Ascending aorta (tissue), 2 donors: ENCODE results near the gene CLSTN1. TPM values are rescaled to one million over a fixed set of nuclear protein-coding genes. Genes with fewer than 3 reads are reported as not detected.

ENCODE experiments used
- DNase-seq, 2 donors: peaks; one replicate each; pipeline ENCODE4 v3.0.0-alpha.2; 2019; ENCODE audit warnings: low spot score in 2 of 2
- H3K27ac ChIP-seq, 2 donors: fragments of 200-600 bp; sonication (generic); one replicate each; pipeline ENCODE4 v1.5.1; 2016 to 2017; ENCODE audit warnings: mild to moderate bottlenecking in 1 of 2
- H3K27me3 ChIP-seq: fragments of 200-600 bp; sonication (generic); one replicate; pipeline ENCODE4 v1.5.1; 2017
- H3K36me3 ChIP-seq, 2 donors: fragments of 200-600 bp; sonication (generic); one replicate each; pipeline ENCODE4 v1.5.1; 2016
- H3K4me1 ChIP-seq, 2 donors: fragments of 200-600 bp; sonication (generic); one replicate each; pipeline ENCODE4 v1.5.1; 2016 to 2017; ENCODE audit warnings: mild to moderate bottlenecking in 1 of 2
- H3K4me3 ChIP-seq, 2 donors: fragments of 200-600 bp; sonication (generic); one replicate each; pipeline ENCODE4 v1.5.1; 2016 to 2017; ENCODE audit warnings: mild to moderate bottlenecking in 1 of 2
- H3K9me3 ChIP-seq, 2 donors: fragments of 200-600 bp; sonication (generic); one replicate each; pipeline ENCODE4 v1.5.1; 2016
- CTCF ChIP-seq, 3 experiments: fragments of 200-600 bp in 2 of 3; fragments of 450-650 bp in 1 of 3; sonication (generic) in 2 of 3; IDR thresholded peaks; one replicate each; pipeline ENCODE4 v1.5.1; 2016 to 2019; ENCODE audit warnings: antibody characterized with exemption in 3 of 3, mild to moderate bottlenecking in 1 of 3, moderate library complexity in 1 of 3
- intact Hi-C: fragments of 100-400 bp; cut with DNase I; formaldehyde crosslinking; loops from one replicate; pipeline ENCODE4 v1.15.1; 2023
- total RNA-seq: library from RNA; depleted of rRNA; stranded (reverse); fragments of >200 nt; gene quantifications from one replicate; pipeline ENCODE4 v1.1.0, GENCODE V29; 2016

Gene CLSTN1
- total RNA-seq, 1 donor from 2014 or later, result 84.6 TPM

GRCh38 chr1:9703165-9703509, 120.6 kb downstream of the CLSTN1 start:
- no peaks in the 10 kb centered on the region for H3K27me3 ChIP-seq
- no peak for DNase-seq
- no peak overlapping the region for H3K27ac ChIP-seq
- no peak overlapping the region for H3K4me3 ChIP-seq
- H3K36me3 ChIP-seq, result no peaks in the 10 kb centered on the region
- H3K4me1 ChIP-seq, result no peaks in the 10 kb centered on the region
- intact Hi-C loops, result no loop called here
- TF ChIP-seq CTCF (IDR thresholded peaks at IDR 0.05), result no peak
- no peaks in the 10 kb centered on the region for H3K9me3 ChIP-seq

- no peak for TF ChIP-seq CTCF (IDR thresholded peaks at IDR 0.05)
- Histone ChIP-seq H3K4me3 (no peak overlapping the region), H3K36me3 (no peaks in the 10 kb centered on the region), H3K27me3 (no peaks in the 10 kb centered on the region), H3K4me1 (no peaks in the 10 kb centered on the region), H3K9me3 (no peaks in the 10 kb centered on the region), H3K27ac (no peak overlapping the region)
- DNase-seq, result no peak
- intact Hi-C loops, result no loop called here
These were observed 122.1 kb downstream of the CLSTN1 start for GRCh38 chr1:9701665-9702064.

DNA sequence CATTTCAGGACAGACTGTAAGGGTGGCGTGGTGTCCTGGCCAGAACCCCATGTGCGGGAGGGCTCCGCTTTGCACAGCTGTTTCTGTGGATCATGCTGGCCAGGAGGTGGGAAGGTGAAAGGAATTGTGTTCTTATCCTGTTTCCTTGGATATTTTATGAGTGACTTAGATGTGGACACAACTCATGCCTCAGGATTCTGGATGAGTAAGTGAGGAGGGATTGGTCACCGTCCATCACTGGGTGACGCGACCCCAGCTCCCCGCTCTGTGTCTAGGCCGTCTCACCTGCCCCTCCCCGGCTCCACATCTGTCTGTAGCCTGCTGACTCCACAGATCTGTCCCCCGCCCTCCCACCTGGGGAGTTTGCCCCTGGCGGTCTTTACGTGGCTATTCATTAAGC, 123.4 kb downstream of the CLSTN1 start:
- Histone ChIP-seq H3K4me1 (no peaks in the 10 kb centered on the region), H3K4me3 (no peak overlapping the region), H3K9me3 (no peaks in the 10 kb centered on the region), H3K27ac (no peak overlapping the region), H3K36me3 (no peaks in the 10 kb centered on the region), H3K27me3 (no peaks in the 10 kb centered on the region)
- no peak for TF ChIP-seq CTCF (IDR thresholded peaks at IDR 0.05)
- intact Hi-C loops, result no loop called here
- DNase-seq, result no peak

- TF ChIP-seq CTCF (IDR thresholded peaks at IDR 0.05), result no peak
- Histone ChIP-seq H3K4me3 (no peak overlapping the region), H3K4me1 (no peaks in the 10 kb centered on the region), H3K27me3 (no peaks in the 10 kb centered on the region), H3K9me3 (no peaks in the 10 kb centered on the region), H3K36me3 (no peaks in the 10 kb centered on the region), H3K27ac (no peak overlapping the region)
- intact Hi-C loops, result no loop called here
- DNase-seq, result no peak
These were observed 124.4 kb downstream of the CLSTN1 start for GRCh38 chr1:9699361-9699760.

DNA sequence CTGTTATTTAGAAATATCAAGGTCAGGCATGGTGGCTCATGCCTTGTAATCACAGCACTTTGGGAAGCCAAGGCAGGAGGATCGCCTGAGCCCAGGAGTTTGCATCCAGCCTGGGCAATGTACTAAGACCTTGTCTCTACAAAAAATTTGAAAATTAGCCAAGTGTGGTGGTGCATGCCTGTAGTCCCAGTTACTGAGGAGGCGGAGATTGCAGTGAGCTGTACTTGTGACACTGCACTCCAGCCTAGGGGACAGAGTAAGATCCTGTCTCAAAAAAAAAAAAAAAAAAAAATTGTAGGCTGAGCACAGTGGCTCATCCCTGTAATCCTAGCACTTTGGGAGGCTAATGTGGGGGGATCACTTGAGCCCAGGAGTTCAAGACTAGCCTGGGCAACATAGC, 127.0 kb downstream of the CLSTN1 start:
- Histone ChIP-seq H3K27ac (no peak overlapping the region), H3K4me1 (no peaks in the 10 kb centered on the region), H3K36me3 (no peaks in the 10 kb centered on the region), H3K27me3 (no peaks in the 10 kb centered on the region), H3K9me3 (no peaks in the 10 kb centered on the region), H3K4me3 (no peak overlapping the region)
- intact Hi-C loops, result no loop called here
- no peak for TF ChIP-seq CTCF (IDR thresholded peaks at IDR 0.05)
- DNase-seq, result no peak

- no peak for DNase-seq
- Histone ChIP-seq H3K9me3 (no peaks in the 10 kb centered on the region), H3K27me3 (no peaks in the 10 kb centered on the region), H3K4me1 (peaks cover 7 to 15% of the 10 kb centered on the region in 2 donors), H3K27ac (no peak overlapping the region), H3K4me3 (no peak overlapping the region), H3K36me3 (no peaks in the 10 kb centered on the region)
- intact Hi-C loops, result no loop called here
- no peak for TF ChIP-seq CTCF (IDR thresholded peaks at IDR 0.05)
These were observed 132.1 kb downstream of the CLSTN1 start for GRCh38 chr1:9691691-9692090.
